GM19351 (cell line): ENCODE data around the gene MMEL1.

Experiments used
- ATAC-seq: cut with Tn5 transposase; IDR thresholded peaks from one replicate; pipeline ENCODE4 v1.9.1; 2021; ENCODE audit warnings: mild to moderate bottlenecking, moderate library complexity; ENCODE audit not compliant: unreplicated experiment

MMEL1 gene

DNA sequence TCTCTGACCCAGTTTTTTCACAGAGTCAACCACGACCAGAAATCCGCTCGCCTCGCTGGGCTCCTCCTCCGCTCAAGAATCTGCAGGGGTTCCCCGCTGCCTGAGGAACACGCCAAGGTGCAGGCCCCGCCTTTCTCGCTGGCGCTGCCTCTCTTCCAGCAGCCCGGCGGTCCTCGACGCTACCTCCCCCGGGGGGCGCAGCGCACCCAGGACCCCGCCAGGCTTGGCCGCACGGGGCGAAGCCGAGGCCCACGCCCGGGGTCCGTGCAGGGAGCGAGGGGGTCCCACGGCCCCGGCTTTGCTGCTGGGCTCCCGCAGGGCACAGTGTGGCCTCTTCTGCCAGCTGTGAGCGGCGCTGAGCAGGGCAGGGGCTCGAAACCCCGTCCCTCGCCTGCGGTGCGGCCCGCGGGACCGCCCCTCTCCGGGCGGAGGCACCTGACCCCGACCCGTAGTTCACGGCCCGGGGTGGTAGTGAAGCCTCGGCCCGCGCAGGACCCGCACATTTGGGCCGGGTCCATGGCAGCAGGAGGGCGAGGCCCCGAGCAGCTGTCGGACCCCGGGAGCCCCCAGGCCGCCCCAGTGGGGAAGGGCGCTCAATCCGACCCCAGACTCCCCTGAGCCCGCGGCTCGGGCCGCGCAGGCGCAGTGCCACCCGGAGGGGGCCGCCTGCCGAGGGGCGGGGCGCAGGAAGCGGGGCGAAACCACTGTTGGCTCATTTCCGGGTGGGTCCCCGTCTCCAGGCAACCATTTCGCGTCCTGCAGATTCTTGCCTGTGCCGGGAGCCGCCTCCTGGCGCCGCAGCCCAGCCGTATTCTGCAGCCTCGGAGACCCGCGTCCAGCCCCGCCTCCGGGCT lies 10.0 kb upstream of the MMEL1 start:
- ATAC-seq, result peak; percentile 83

- no peak for ATAC-seq
These were observed 9.3 kb upstream of the MMEL1 start for GRCh38 chr1:2642131-2642559.

DNA sequence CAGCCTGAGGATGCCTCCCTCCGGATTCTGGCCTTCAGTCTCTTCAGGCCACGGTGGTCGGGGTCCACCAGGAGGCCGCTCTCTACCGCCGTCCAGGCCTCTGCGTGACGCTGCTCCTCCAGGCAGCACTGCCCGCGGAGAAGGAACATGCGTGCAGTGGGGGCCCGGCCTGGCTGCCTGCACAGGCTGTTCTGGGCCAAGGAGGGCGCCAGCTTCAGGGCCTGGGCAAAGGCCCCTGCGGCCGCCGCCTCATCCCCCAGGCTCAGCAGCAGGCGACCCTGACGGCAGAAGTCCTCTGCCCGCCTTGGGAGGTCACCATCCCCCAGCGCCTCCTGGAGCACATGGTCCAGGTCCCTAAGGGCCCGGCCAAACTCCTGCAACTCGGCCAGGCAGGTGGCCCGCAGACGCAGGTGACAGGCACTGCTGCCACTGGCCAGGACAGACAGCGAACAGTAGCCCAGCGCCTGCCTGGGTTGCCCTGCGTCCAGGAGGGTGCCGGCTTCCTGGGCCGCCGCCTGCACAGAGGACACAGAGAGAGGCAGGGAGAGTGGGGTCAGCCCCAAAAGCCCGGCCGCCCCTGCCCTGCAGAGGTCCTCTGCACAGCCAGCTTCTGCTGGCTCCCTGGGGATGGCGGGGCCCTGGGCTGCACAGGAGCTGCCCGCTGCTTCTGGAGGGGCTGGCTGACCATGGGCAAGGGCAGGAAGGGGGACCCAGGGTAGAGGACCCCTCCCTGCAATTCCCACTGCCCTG lies 8.7 kb upstream of the MMEL1 start:
- ATAC-seq, result no peak

- ATAC-seq, result no peak
These were observed 7.8 kb upstream of the MMEL1 start for GRCh38 chr1:2640626-2641025.

GRCh38 chr1:2639607-2640521 lies 7.0 kb upstream of the MMEL1 start:
- no peak for ATAC-seq

- ATAC-seq, result no peak
These were observed 6.4 kb upstream of the MMEL1 start for GRCh38 chr1:2639203-2639602.

DNA sequence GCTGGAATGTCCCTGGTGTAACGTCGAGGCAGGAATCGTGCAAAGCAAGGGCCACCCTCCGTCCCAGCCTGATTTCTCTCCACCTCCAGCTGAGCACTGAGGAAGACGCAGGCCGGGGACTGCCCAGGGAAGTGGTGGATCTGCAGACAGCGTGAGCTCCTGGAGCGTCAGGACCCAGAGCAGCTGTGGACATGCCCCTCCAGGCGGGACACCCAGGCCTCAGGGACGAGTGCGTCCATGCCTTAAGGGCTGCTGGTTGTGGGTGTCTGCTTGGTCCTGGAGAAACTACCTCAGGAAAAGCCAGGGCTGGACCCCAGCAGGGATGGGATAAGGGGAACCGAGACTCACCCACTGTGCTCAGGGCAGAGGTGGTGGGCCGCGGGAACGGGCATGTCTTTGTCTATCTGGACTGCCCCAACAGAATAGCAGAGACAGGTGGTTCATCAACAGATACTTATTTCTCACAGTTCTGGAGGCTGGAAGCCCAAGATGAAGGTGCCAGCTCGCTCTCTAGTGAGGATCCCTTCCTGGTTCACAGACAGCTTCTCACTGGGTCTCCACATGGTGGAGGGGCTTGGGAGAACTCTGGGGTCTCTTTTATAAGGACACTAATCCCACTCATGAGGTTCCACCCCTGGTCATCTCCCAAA lies 5.8 kb upstream of the MMEL1 start:
- no peak for ATAC-seq

GRCh38 chr1:2637442-2638145 lies 4.8 kb upstream of the MMEL1 start:
- no peak for ATAC-seq

- ATAC-seq, result no peak
These were observed 3.9 kb upstream of the MMEL1 start for GRCh38 chr1:2636733-2637132.

- ATAC-seq, result no peak
These were observed 2.7 kb upstream of the MMEL1 start for GRCh38 chr1:2635361-2636010.

DNA sequence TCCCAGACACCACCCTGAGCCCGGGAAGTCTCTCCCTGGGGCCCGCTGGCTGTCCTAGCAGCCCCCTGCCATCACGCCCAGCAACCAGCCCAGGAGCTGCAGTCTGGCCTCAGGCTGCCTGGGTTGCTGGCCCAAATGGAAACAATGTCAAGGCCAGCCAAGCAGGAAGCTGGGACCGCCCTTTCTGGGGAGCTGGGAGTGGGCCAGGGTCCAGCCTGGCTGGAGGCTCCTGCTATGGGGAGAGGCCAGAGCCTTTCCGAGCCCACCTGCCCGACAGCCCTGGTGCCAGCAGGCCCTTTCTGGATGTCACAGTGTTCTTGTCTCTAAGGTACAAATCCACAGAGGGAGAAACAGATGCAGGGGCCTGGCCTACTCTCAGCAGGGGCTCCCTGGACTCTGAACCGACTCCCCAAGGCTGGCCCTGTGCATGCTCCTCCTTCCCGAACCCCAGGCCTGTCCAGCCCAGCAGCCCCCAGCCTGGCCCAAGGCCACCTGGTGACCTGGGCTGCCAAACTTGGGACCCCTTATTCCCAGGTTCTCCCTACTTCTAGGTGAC lies 1.2 kb upstream of the MMEL1 start:
- ATAC-seq, result no peak

- no peak for ATAC-seq
These were observed 635 bp upstream of the MMEL1 start for GRCh38 chr1:2633366-2633935.

GRCh38 chr1:2632051-2632430 lies 775 bp downstream of the MMEL1 start:
- ATAC-seq, result no peak

- no peak for ATAC-seq
These were observed 1.4 kb downstream of the MMEL1 start for GRCh38 chr1:2631136-2632050.

GRCh38 chr1:2630498-2631135 lies 2.2 kb downstream of the MMEL1 start:
- ATAC-seq, result no peak

DNA sequence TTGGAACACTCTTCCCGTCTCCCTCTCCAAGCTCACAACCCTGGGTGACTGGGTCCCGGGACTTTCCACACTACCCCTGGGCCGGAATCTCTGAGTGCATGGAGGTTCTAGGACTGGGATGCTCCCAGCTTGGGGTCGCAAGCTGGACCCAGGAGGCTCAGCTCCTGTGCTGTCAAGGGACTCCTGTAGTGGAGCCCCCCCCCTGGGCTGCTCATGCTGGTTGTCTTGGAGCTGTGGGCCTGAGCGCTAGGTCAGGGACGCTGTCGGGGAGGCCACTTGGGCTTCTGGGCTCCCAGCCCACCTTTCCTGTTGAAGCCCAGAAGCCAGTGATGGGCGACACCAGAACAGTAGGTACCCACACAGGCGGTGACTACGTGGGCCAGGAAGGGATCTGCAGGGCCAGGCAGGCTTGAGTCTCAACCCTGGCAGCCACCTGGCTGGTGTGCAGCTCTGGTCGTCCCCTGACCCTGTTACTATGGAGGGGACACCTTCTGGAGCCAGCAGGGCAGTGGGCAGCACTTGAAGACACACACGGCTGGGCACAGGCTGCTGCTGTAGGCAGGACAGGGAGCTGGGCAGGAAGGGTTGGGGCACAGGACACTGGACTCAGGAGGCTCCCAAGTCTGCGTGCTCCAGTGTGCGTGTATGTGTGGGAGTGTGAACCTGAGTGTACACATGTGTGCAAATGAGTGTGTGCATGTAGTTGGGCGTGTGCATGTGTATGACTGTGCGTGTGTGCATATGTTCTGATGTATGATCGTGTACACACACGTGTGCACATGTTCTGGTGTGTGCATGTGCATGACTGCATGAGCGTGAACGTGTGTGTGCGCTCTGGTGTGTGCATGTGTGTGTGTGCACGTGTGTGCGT lies 3.0 kb downstream of the MMEL1 start:
- no peak for ATAC-seq
